GM12874 (cell line): ENCODE results near the gene CALD1.

Experiments
- TF ChIP-seq, protein P1 (sequence below): IDR thresholded peaks from 2 replicates; pipeline ENCODE4 v1.5.1; 2011; ENCODE audit warnings: low read depth, mild to moderate bottlenecking, control low read depth, low read length, moderate library complexity; ENCODE audit not compliant: insufficient read depth

Gene CALD1

DNA sequence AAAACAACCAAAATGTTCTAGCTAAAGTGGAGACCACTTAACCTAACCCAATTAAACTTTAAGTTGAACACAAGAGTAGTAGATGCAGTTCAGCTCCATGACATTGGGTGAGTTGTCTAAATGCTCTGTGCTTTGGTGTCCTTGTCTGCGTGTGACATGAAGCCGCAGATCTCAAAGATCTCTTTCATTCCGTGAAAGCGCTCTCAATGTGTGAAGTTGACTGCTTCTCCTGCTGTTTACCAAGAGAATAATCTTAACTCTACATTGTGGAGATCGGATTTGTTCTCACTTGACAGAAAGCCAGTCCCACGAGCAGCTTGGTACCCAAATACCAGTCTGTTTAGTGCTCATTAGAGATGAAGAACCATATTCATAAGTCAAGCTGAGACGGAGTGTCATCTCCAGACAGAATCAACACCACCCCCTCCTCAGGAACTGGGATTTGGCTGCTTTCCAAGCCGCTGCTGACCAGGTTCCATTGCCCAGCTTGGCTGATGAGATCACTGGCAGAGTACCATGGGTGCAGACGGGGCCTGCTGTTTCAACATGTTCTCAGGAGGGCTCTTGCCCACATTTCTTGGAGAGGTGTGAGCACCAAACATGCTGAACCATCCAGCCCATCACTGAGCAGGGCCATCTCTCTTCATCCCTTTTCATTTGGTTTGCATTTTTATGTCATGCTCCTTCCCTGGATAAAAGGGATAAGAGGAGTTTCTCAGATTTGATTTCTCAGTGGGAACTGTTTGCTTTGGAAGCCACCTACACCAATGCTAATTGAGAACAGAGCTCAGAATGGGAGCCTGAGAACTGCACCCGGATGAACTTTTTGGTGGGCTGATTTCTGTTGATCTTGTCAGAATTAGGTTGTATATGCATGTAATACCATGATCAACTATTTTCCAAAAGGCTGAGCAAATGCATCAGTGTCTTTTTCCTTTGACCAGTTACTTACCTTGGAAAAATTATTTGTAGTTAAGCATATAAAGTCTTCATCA lies 111.1 kb downstream of the CALD1 start:
- TF ChIP-seq, protein P1, sequence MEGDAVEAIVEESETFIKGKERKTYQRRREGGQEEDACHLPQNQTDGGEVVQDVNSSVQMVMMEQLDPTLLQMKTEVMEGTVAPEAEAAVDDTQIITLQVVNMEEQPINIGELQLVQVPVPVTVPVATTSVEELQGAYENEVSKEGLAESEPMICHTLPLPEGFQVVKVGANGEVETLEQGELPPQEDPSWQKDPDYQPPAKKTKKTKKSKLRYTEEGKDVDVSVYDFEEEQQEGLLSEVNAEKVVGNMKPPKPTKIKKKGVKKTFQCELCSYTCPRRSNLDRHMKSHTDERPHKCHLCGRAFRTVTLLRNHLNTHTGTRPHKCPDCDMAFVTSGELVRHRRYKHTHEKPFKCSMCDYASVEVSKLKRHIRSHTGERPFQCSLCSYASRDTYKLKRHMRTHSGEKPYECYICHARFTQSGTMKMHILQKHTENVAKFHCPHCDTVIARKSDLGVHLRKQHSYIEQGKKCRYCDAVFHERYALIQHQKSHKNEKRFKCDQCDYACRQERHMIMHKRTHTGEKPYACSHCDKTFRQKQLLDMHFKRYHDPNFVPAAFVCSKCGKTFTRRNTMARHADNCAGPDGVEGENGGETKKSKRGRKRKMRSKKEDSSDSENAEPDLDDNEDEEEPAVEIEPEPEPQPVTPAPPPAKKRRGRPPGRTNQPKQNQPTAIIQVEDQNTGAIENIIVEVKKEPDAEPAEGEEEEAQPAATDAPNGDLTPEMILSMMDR = no peak

DNA sequence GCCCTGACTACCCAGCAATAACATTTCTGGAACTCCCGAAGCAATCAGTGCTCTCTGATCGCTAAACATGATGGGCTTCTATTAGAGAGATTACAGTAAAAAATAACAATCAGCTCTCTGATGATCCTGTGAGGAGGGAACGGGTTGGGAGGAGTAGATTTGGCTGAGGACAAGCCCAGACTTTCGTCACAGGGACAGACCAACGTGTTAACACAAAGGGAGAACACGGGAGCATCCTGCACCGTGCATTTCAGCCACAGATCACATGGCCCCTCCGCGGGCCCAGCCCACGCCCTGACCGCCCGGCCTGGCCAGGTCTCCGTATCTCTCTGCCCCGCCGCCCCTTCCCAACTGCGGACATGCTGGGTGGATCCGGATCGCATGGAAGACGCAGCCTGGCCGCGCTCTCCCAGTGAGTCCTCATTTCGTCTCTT lies 111.8 kb downstream of the CALD1 start:
- TF ChIP-seq, protein P1 = no peak

- TF ChIP-seq, protein P1 = no peak
These were observed 112.6 kb downstream of the CALD1 start for GRCh38 chr7:134891696-134892678.

DNA sequence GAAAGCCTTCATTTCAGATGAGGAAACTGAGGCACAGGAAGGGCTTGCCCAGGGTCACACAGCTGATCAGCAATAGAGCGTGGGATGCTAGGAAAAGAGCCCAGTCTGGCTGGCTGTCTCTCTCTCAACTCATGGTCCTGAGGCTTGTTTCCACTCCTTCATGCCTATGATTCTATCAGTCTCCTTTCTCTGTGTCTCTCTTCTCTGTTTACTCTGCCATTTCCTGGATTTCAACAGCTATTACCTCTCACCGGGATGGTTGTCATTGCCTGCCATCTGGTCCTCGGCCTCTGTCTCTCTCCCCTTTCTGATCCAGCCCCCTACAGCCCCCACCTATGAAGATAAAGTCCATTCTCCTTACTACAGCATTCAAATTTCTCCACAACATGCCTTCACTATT lies 113.5 kb downstream of the CALD1 start:
- TF ChIP-seq, protein P1 = no peak

- TF ChIP-seq, protein P1 = no peak
These were observed 114.5 kb downstream of the CALD1 start for GRCh38 chr7:134893920-134894319.

DNA sequence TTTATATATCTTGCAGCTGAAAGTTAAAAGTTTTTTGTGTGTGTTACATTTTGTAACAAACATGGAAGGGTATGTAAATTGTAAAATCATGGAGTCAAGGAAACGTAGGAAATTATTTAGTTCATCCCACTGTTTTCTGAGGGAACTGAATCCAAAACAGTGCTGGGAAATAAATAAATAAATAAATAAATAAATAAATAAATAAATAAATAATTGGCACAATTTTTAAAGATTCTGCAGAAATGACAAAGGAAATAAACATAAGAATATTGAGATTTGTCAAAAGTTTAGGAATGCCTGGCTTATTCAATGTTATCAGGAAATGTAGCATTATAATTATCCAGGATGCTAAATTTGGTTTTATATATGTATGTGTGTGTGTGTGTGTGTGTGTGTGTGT lies 115.5 kb downstream of the CALD1 start:
- TF ChIP-seq, protein P1 = no peak

DNA sequence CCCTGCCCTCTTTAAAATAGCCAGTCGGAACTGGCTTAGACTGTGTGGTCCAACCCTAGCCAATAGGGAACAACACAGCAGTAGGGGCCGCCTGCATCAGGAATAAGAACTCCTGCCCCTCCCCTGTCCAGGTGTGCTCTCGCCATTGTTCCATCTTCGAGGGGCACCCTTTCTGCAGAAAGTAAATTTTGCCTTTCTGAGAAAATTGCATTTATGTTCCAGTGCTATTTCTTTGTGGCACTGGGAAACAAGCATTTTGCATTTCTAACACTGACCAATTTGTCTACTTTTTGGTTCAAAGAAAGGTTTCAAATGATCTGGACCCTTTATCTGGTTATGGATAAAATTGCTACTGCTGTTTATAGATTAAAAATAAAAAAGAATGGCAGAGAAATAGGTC lies 116.6 kb downstream of the CALD1 start:
- TF ChIP-seq, protein P1 = no peak
